Activated T-cell treated with anti-CD3 and anti-CD28 coated beads, Interleukin-2, amount 50 U/mL, for 48 hours (primary cell): ENCODE results near the gene FAM193B.

ENCODE experiments used
- DNase-seq, 2 experiments: peaks; one replicate each; pipeline ENCODE4 v3.0.0-alpha.2; 2020

The FAM193B gene

GRCh38 chr5:177554474-177555111 lies at the start of gene FAM193B:
FAM193B (minus strand) TSS chr5:177554563; CDS start chr5:177554458, 105 bp downstream.
- DNase-seq, result peak; percentile 98 to 99

GRCh38 chr5:177604116-177604521 lies 49.8 kb upstream of the FAM193B start:
- no peak for DNase-seq

GRCh38 chr5:177603631-177604030 lies 49.3 kb upstream of the FAM193B start:
- DNase-seq, result no peak

- no peak for DNase-seq
These were observed 48.1 kb upstream of the FAM193B start for GRCh38 chr5:177602458-177602830.

GRCh38 chr5:177601577-177602457 lies 47.5 kb upstream of the FAM193B start:
- DNase-seq, result no peak

GRCh38 chr5:177601126-177601525 lies 46.8 kb upstream of the FAM193B start:
- DNase-seq, result no peak

GRCh38 chr5:177600508-177601018 lies 46.2 kb upstream of the FAM193B start:
- DNase-seq, result peak in 1 of 2 experiments; percentile 29

- peak; percentile 91 to 94 for DNase-seq
These were observed 45.6 kb upstream of the FAM193B start, which contains the start of gene B4GALT7 for GRCh38 chr5:177599731-177600507. B4GALT7 (plus strand) TSS chr5:177600132; CDS start chr5:177600211, 79 bp downstream.

- DNase-seq, result no peak
These were observed 44.1 kb upstream of the FAM193B start for GRCh38 chr5:177598477-177598876.

GRCh38 chr5:177596775-177597238 lies 42.4 kb upstream of the FAM193B start:
- no peak for DNase-seq

GRCh38 chr5:177595991-177596774 lies 41.8 kb upstream of the FAM193B start:
- no peak for DNase-seq

GRCh38 chr5:177595026-177595585 lies 40.7 kb upstream of the FAM193B start:
- no peak for DNase-seq

GRCh38 chr5:177594071-177594470 lies 39.7 kb upstream of the FAM193B start:
- DNase-seq, result no peak

- DNase-seq, result no peak
These were observed 39.1 kb upstream of the FAM193B start for GRCh38 chr5:177593511-177593910.

GRCh38 chr5:177592905-177593304 lies 38.5 kb upstream of the FAM193B start:
- DNase-seq, result no peak

- DNase-seq, result peak; percentile 91 to 94
These were observed 37.9 kb upstream of the FAM193B start, which contains the start of gene TMED9 for GRCh38 chr5:177592010-177592834. TMED9 (plus strand) TSS chr5:177592203; CDS start chr5:177592215, 12 bp downstream.

GRCh38 chr5:177591690-177592009 lies 37.3 kb upstream of the FAM193B start:
- no peak for DNase-seq

- no peak for DNase-seq
These were observed 36.0 kb upstream of the FAM193B start for GRCh38 chr5:177590406-177590805.

GRCh38 chr5:177588413-177588909 lies 34.1 kb upstream of the FAM193B start:
- peak in 1 of 2 experiments; percentile 41 for DNase-seq

- DNase-seq, result no peak
These were observed 24.0 kb upstream of the FAM193B start for GRCh38 chr5:177578316-177578715.

- no peak for DNase-seq
These were observed 21.8 kb upstream of the FAM193B start for GRCh38 chr5:177576169-177576568.
